AG04450 (cell line): ENCODE results near the gene PLEKHF1. TPM values are rescaled to one million over a fixed set of nuclear protein-coding genes. Genes with fewer than 3 reads are reported as not detected.

Source experiments
- CTCF ChIA-PET: fragments of 300-600, 350-600 bp; formaldehyde crosslinking; extraction: SDS; loops from one replicate; lab custom pipeline; 2022; ENCODE audit warnings: antibody characterized with exemption, inconsistent platforms; lab: Charles Lee
- POLR2A ChIA-PET: fragments of 350-600 bp; formaldehyde crosslinking; extraction: SDS; loops from one replicate; lab custom pipeline; 2021; ENCODE audit warnings: antibody characterized with exemption, inconsistent platforms; lab: Yijun Ruan, JAX
- DNase-seq: peaks from one replicate; pipeline ENCODE4 v3.0.0-alpha.2; 2011; ENCODE audit warnings: low read depth, low spot score
- H3K27ac ChIP-seq: one replicate; pipeline ENCODE4 v1.5.1; 2012; ENCODE audit warnings: low read depth, low read length, control low read depth
- H3K27me3 ChIP-seq: one replicate; pipeline ENCODE4 v1.6.0; 2012; ENCODE audit warnings: low read length; ENCODE audit not compliant: control insufficient read depth, insufficient read depth
- H3K4me3 ChIP-seq: 2 replicates; pipeline ENCODE4 v1.5.1; 2011; ENCODE audit warnings: mild to moderate bottlenecking, low read depth, low read length, control low read depth
- H3K9me3 ChIP-seq: 2 replicates; pipeline ENCODE4 v1.5.1; 2012; ENCODE audit warnings: low read length; ENCODE audit not compliant: control insufficient read depth, insufficient read depth
- CTCF ChIP-seq: IDR thresholded peaks from 2 replicates; pipeline ENCODE4 v1.5.1; 2011; ENCODE audit warnings: low read depth, low read length, control low read depth, inconsistent platforms
- polyA plus RNA-seq: library from polyadenylated mRNA; depleted of rRNA; stranded (reverse); fragments of >200 nt; gene quantifications from 2 replicates; pipeline ENCODE4 v1.2.3, GENCODE V29; 2011

PLEKHF1 gene
- polyA plus RNA-seq, 1 experiment, result 5.4 TPM

DNA sequence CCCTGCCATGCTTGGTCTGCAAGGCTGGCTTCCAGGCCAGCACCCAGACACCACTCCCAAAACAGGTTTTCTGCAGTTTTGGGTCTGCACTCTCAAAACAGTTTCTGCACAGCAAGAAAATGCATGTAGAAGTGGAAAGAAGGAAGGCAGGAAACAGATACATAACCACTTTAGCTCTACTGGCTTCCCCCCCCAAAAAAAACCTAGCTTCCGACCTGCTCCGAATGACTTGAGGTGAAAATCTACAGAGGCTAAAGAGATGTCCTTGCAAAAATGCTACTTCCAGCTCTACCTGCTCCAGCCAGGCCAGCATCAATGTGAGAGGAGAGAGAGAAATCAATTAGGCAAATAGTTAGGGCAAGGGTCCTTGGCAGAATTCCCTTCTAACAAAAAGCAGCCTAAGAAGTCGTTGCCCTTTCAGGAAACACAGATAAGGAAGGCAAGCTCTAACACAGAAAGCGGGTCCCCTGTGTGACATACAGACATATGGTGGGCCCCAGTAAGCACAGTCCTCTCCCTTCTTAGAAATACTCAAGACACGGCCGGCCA, 46.4 kb downstream of the PLEKHF1 start:
- CTCF ChIA-PET, result interaction anchor here (0.6 to 9.4 kb wide), 6 partner anchors 18 to 963 kb away, joined by 3 to 550 read pairs (median 3); partner anchors contain the start of gene POP4
- no peak overlapping the region for H3K4me3 ChIP-seq
- H3K9me3 ChIP-seq, result no peaks in the 10 kb centered on the region; the same call in 1 of the 2 replicates
- H3K27me3 ChIP-seq, result no peaks in the 10 kb centered on the region
- POLR2A ChIA-PET, result no interaction called here
- DNase-seq, result no peak
- no peak for TF ChIP-seq CTCF
- no peak overlapping the region for H3K27ac ChIP-seq

DNA sequence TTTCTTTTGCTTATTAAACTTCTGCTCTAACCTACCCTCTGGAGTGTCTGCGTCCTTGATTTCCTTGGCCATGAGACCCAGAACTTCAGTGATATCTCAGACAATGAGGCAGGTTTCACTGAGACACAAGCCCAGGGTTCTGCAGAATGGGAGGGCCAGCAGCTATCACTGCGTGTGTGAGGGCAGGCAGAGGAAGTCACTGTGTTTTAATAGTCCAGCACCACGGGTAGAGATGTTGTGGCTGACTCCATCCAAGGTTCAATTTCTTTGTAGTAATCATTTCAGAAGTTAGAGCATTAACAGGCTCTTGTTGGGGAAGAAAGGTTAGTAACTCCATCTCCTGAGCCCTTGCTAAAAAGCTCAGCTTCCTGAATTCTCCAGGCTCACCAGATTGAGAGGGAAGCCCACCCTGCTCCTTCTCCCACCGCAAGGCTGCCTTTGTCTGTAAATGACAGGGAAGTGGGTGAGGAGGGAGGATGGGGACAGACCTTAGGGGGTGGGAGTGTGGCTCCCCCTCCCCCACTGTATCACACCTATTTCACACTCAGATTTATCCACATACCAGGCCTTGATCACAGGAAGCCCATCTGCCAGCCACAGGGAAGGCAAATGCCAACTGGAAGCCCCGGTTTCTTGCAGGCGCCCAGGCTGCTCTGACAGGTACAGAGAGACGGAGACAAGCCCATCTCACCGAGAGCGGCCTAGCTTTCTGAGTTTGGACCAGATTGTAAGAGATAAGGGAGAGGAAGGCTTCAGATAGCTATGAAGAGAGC, 47.7 kb downstream of the PLEKHF1 start:
- ChIA-PET CTCF (interaction anchor here (1.1 to 9.4 kb wide), 4 partner anchors 17 to 101 kb away, joined by 3 to 550 read pairs (median 45); partner anchors contain the start of gene POP4), POLR2A (no interaction called here)
- no peak overlapping the region for H3K27ac ChIP-seq
- no peak for DNase-seq
- no peak overlapping the region for H3K4me3 ChIP-seq
- no peaks in the 10 kb centered on the region for H3K27me3 ChIP-seq
- no peaks in the 10 kb centered on the region; the same call in 1 of the 2 replicates for H3K9me3 ChIP-seq
- no peak for TF ChIP-seq CTCF

DNA sequence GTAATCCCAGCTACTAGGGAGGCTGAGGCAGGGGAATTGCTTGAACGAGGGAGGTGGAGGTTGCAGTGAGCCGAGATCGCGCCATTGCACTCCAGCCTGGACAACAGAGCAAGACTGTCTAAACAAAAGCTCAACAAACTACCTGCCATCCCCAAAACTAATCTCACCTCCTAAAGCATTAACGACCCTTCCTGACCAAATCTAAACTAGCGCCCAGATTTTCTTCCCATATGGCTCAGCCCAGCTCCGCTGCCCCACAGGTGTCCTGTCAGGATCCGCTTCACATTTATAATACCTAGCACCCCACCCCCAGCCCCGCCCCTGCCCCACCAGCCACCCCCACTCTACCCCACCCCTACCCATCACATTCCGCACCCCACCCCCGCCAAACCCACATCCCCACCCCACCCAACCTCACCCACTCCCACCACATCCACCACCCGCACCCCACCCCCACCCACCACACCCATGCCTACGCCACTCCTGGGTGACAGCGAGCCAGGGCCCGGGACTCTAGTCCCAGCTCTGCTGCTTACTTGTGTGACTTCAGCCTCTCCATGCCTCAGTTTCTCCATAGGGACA, 49.2 kb downstream of the PLEKHF1 start:
- CTCF ChIA-PET, result interaction anchor here (0.6 to 9.4 kb wide), 3 partner anchors 21 to 102 kb away, joined by 3 to 550 read pairs (median 87); partner anchors contain the start of gene POP4
- no peak for DNase-seq

GRCh38 chr19:29714953-29715700, 49.9 kb downstream of the PLEKHF1 start, which contains the start of gene C19orf12:
Gene C19orf12, minus strand, starts transcription at chr19:29715261. Its CDS starts 6,848 bp downstream, at chr19:29708413.
- ChIA-PET POLR2A (interaction anchor here (1.0 to 2.9 kb wide), 3 partner anchors 50 to 109 kb away, joined by 4 to 17 read pairs (median 4); partner anchors contain the start of genes PLEKHF1 and POP4), CTCF (interaction anchor here (1.5 to 9.4 kb wide), 7 partner anchors 12 to 103 kb away, joined by 5 to 550 read pairs (median 15); partner anchors contain the start of gene POP4)
- TF ChIP-seq CTCF, result no peak
- Histone ChIP-seq H3K9me3 (no peaks in the 10 kb centered on the region; the same call in 1 of the 2 replicates), H3K4me3 (peak within 1 kb of the TSS; percentile 79), H3K27ac (peak within 1 kb of the TSS; percentile 52), H3K27me3 (no peaks in the 10 kb centered on the region)
- no peak for DNase-seq

More for the DNA sequence above, 49.2 kb downstream of the PLEKHF1 start:
- H3K27ac ChIP-seq, result no peak overlapping the region
- POLR2A ChIA-PET, result interaction anchor here (1.0 to 2.9 kb wide), 3 partner anchors 49 to 108 kb away, joined by 4 to 17 read pairs (median 4); partner anchors contain the start of genes PLEKHF1 and POP4
- H3K27me3 ChIP-seq, result no peaks in the 10 kb centered on the region
- H3K9me3 ChIP-seq, result no peaks in the 10 kb centered on the region; the same call in 1 of the 2 replicates
- H3K4me3 ChIP-seq, result peak overlapping the region; percentile 79
- TF ChIP-seq CTCF, result no peak
